Stimulated activated CD4-positive, alpha-beta T cell treated with anti-CD3 and anti-CD28 coated beads, Interleukin-1b, Interleukin-23, amount 100 ng/mL, for 4 hours (primary cell): ENCODE measurements around the gene PROX1.

ENCODE experiments used
- DNase-seq, 2 donors: peaks; one replicate each; pipeline ENCODE4 v3.0.0-alpha.2; 2020; ENCODE audit warnings: low read depth in 2 of 2

Gene PROX1

DNA sequence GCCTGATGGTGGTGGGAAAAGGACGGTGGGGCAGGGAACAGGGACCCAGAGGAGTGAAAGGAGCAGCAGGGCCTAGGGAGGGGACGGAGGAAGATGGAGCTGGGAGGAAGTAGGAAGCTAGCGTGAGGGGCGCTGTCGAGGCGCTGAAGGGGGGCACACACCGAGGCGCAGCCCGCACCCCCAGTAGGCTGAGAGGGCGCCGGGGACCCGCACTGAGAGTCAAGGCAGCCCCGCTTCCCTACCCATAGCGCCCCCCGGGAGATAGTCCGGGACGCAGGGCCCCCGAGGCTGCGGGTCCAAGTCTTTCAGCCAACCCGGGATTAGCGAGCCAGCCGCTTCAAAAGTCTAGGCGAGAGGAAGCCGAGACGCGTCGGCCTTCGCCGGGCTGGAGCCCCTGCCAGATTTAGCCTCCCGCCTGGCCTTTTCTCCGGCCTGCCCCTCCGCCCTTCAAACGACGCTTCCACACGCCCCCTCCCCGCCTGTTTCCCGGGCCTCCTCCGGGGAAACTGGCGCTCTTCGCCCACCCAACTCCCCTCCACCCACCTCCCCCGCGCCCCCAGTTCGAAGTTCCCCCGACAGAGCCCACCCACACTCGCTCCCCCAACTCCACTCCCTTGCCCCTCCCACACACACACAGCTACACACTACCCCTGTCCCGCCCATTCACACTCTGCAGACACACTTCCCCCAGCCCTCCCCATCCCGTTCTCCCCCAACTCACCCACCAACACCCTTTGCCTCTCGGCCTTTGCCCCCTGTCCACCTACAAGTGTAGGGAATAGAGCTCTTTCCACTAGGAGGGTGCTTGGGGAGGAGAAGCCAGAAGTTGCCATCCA is 7.8 kb upstream of the PROX1 start:
- no peak for DNase-seq

DNA sequence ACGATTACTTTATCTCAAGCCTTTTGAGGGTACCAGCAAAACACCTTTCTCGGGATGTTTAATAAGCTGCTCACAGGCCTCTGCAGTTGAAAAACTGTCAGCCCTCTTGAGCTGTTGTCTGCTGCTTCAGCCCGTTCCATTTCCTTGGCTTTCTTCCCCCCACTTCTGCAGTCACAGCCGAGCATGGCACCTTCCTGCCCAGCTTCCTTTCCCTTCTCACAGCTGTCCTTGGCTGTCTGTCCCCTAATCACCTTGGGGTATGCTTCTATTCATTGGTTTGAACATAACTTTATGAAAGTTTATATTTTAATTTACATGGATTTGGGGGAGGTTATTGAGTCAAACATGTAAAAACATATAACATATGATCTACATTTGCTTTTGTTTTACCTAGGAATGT is 6.9 kb upstream of the PROX1 start:
- DNase-seq: no peak

DNA sequence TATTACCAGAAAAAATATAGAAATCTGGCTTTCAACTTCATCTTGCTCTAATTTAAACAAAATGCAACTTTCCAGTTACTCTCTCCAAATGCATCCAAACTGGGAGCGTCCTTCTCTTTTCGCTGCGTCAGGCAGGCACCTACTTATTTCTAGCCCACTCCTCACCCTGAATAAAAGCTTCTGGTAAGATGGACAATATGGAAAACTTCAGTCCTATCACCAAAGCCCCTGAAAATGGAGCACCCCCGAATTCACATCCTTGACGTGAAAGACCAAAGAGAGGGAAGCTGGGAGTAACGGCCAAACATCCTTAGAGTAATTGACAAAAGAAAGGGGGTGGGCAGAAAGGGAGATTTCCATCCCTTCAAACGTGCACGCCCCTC is 5.5 kb upstream of the PROX1 start:
- no peak for DNase-seq

DNA sequence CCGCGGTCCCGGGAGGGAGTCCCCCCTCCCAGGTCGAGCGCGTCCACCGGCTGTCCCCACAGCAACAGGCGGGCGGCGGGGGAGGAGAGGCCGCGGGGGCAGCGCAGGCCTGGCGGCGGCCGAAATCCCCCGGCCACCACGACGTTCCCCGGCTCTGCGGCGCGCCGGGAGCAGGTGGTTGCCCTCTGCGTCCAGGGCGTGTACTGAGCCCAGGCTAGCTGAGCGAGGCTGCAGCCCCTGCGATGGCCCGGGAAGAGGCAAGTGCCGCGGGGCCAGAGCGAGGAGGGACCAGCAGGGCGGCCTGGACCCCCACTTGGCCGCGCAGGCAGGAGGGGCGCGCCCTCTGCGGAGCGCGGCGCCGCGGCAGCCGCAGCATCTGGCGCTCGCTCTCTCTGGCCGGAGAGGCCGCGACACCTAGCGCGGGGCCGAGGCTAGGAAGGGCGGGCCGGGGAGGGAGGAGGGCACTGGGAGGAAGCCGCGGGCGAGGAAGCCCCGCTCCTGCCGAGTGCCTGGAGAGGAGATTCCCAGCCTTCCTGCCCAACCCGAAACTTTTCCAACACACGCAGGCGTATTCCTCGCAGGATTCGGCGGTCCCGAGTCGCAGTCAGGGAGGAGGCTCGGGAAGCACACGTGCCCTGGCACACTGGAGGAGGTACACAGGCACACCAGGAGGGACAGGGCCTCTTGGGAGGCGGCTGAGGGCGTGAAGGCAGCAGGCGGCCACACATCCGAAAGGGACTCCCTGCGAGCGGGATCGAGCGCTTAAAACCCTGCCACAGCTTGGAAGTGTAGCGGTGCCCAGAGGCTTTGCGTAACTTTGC is 4.9 kb upstream of the PROX1 start:
- DNase-seq: no peak

DNA sequence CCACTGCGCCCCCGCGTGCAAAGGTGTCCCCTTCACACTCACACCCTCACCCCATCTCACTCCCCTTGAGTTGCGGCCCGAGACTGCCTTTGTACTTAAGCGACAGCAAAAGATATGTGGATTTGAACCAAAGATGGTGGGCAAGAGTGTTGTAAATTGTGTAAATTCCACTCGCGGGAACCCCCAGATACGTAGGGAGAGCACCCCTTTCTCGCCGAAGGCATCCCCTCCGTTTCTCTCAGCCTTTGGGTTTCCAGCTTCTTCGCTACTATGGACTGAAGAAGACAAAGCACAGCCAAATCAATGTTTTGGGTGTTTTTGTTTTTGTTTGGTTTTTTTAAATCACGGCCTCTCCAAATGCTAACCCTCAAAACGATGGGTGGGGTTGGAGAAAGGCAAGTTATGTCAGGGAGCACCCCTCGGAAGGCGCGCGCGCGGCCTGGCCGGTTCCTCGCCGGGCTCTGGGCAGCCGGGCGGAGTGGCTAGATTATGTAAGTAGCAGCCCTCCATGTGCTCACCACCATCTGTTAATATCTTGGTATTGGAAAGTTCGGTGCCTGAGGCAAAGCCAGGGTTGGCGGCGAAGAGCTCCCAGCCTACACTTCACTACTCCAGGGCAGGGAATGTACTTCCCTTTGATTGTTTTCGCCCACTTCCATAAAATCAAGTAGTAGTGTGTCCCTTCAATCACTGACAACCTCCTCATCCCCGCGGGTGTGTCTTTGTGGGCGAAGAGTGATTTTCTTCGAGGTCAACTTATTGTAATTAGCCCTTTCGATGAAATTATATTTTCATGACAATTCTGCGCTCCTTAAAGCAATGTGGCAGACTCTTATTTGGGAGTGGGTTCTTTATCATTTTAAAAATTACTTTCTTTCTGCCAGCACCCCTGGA is 4.0 kb upstream of the PROX1 start:
- no peak for DNase-seq

DNA sequence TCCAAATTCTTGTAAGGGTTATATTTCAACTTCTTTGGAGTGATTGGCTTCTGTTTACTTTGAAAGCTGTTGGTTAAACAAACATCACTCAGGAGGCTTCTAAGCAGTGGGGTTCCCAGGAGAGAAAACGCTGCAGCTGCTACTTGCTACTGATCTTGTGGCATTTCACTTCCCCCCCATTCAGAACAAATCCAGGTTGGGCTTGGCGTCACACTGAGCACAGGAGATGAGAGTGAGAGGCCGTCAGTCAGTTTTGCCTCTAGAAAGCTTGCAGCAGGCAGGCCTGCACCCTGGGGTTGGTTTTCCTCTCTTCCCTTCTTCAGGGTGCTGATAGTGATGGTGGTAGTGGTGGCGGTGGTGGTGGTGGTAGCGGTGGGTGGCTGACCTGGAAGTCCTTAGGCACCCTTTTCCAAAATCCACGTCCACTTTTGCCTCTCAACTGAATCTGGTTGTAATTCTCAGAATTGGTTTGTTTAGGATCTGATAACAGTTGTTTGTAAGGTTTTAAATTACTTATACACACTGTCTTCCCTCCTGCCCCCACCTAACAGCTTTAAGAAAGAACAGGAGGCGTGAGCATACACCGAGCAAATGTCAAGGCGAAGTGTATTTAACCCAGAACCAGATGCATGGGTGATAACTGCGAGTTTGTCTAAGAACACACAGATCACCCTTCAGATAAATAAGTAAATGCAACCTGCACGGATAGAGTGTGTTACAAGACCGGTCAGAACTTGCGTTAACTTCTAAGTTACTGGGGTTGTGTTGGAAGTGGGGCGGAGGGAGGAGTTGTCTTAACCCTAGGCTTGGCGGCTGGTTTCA is 3.2 kb upstream of the PROX1 start:
- DNase-seq: no peak

DNA sequence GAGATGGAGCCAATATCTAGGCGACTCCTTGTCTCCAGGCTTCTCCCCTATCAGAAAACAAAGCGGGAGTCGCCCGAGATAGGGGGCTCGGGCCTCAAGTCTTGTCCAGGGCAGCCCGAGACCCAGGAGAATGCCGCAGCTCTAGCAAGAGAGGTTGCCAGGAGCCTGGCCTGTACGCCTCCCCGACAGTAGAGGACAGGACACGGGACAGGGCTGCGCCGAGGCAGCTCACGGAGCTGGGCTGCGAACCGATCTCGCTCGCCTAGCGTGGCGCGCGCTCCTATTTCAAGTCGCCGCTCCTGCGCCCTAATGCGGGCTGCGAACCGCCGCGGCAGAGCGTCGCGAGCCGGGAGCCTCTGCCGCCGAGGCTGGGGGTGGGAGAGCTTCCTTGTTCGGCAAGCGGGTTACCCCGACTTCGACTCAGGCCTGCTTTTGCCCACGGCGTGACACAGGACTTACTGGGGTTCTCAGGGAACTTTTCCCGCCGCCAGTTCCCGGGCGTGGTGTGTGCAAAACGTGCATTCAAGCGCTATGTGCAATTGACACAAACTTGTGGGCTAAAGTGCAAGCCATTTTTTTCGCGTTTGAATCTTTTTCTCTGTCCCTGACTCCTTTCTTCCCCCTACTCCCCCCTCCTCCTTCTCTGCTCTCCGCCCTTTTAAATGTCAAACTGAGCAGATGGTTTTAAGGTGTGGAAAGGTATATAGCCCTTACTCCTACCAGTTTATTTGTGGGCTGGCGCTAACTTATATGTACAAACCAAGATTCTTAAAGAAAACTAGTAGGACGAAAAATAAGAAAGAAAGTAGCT is 2.4 kb upstream of the PROX1 start:
- DNase-seq: no peak

DNA sequence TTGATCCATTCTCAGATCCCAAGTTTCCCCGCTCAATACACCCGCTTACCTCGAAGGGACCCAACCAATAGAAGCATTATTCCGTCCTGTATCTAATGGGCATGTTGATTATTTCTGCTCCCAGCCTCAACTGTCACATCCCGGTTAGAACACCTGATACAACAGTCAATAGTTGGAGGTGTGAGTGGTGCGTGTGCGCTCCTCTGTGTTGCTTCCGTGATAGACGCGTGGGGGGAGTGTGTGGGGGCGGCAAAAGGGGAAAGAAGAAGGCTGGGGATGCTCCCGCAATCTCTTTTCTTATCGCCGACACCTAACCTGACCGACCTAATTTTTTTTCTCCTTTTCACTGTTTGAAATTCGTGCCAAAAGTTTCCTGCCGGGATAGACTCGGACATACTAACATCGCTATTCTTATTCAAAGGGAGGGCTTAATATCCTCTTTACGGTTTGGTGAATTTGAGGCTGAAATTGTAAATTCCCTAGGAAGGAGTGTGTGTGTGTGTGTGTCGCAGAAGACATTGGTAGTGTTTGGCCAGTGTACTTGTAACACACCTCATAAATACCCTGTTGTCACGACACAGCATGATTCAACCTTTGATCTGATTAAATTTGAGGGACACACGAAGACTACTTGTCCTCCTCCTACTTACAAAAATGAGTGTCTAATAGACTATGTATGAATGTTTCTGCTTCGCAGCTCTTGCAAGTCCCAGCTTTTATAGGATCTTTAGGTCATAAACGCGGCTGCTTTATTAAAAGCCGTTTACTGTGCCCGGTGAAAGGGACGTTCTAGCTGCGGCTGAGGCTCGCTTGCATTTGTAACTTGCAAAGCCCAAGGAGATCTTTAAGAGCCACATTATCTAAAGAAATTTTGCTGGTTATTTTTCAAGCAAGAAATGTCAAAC is 1.5 kb upstream of the PROX1 start:
- DNase-seq: no peak

DNA sequence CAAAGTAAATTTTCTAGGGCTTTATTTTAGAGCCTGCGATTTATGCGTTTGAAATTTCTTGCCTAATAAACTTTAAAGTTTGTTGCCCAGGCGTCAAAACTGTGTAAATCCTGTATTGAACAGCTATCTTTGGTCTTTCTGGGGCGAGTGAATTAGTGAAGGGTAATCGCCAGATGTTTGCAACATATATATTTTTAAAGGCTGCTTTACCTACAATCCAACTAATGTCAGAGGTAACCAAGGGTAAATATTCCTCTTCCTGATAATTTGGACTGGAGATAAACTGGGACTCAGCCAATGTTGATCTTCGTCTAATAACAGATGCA is 885 bp upstream of the PROX1 start:
- DNase-seq: no peak

DNA sequence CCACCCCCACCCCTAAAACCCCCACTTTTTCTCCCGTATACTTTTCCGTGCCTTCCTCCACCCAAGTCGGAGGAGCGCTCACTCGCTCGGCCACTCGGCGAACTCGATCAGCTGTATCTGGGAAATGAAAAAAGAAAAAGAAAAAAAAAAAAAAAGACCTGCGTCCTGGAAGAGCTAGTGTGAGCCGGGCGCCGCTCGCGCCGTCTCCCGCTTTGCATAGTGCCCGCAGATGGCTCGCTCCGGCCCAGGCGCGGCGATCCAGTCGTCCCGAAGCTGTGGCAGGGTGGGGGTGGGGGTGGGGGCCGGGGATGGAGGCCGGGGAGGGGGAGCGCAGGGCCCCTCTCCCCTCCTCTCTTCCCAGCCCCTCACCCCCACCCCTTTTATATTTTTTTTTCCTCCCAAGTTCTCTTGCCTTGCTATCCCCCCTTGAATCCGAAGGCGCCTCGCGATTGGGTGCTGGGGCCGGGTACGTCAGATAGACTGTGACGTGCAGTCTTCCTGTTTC is 299 bp upstream of the PROX1 start:
- peak in 1 of 2 donors; percentile 27 for DNase-seq

DNA sequence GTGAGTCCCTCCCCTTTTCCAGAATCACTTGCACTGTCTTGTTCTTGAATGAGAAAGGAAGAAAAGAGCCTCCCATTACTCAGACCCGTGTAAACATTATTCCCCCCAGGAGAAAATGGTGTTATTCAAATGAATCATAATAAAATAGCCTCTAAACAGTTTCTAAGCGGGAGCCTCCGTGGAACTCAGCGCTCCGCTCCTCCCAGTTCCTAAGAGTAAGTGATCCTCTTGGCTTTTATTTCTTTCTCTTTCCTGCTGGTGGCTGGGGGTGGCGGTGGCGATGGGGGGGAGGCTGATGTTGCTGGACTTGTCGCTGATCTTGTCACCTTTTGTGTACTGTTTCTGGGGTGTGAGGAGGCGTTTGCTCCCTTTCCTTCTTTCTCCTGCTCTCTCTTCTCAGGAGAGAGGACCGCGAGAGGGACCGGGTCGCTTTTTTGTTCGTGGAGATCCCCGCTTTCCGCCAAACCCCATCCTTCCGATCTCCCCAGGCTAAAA is 781 bp downstream of the PROX1 start:
- no peak for DNase-seq

DNA sequence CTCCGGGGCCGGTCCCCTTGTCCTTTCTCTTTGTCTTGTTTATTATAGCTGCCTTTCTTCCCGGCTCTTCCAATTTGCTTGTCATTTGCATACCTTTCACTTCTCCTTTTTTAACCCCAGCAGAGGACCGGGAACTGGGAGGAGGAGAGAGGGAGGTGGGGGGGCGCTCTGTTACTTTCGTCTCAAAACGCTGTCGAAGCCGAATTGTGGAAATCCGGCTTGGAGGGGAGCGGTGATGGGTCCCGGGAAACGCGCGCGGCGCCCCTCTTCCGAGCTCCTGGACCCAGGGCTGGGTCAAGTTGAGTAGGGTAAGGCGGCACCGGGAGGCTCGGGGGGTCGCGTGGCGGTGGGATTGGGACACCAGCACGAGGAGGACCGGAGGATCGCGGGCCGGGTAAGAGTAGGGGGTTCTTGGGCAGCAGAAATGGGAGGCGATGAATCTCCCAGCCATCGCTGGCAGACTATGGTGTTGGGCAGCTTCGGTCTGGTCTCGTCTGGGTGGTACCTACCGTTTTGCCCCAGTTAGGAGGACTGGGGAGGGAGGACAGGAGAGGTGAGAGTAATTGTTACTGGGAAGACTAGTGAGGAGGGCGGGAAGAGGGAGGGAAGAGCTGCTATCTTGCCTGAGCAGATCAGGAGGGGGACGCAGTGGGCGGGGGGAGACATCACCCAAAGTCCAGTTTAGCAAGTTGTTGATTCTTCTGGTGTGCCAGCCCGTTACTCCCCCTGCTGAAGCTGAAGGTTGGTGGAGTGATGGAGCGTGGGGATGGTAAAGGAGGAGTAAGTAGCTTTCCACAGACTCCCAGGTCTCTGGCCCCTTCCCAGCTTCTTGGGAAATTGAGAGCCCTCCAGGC is 1.5 kb downstream of the PROX1 start:
- no peak for DNase-seq

DNA sequence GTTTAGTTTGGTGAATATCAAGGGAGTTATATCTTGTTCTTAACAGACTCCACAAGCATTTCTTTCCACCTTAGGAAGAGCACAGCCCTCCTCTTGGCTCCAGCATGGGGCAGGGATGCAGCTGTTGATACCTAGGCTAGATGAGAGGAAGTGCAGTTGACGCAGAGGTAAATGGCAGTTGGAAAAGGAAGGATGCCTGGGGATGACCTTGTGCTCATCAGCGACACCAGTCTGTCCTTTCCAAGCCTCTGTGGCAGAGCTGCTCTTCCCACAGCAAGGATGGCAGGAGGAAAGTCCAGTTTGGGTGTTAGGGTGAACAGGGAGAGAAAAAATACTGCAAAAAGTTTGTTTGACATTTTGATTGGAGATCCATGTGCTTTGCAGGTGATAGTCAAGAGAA is 6.2 kb downstream of the PROX1 start:
- no peak for DNase-seq

DNA sequence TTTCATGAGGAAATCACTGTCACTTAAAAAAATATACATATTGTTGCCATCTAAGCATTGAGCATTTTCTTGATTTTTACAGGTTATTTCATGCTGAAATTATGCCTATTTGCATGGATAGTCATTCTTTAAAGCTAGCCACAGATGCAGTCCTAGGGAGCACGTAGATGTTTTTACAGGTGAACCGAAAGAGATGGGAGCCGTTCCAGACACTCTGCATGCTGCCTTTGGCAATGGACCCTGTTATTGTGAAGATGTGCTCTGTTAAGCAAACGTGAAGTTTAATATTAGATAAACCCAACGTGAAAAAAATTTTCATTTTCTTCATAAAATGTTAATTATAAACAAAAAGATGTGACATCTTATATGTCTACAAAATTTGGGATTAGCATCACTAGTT is 7.1 kb downstream of the PROX1 start:
- DNase-seq: no peak

DNA sequence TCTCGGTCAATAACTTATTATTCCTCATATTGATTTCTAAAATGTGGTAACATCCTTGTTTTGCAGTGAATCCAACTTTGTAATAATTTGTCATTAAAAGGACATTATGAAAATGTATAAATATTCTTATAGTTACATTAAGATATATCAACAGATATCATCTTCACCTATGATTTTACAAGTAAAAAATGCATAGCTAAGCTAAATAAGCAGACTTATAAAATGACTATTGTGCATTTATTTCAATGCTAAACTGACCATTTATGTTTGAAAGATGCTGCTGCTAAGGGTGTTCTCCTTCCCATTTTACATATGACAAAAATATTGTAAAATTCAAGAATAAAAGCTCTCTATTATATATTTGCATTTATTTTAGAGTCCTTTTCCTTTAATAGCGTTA is 7.8 kb downstream of the PROX1 start:
- no peak for DNase-seq

DNA sequence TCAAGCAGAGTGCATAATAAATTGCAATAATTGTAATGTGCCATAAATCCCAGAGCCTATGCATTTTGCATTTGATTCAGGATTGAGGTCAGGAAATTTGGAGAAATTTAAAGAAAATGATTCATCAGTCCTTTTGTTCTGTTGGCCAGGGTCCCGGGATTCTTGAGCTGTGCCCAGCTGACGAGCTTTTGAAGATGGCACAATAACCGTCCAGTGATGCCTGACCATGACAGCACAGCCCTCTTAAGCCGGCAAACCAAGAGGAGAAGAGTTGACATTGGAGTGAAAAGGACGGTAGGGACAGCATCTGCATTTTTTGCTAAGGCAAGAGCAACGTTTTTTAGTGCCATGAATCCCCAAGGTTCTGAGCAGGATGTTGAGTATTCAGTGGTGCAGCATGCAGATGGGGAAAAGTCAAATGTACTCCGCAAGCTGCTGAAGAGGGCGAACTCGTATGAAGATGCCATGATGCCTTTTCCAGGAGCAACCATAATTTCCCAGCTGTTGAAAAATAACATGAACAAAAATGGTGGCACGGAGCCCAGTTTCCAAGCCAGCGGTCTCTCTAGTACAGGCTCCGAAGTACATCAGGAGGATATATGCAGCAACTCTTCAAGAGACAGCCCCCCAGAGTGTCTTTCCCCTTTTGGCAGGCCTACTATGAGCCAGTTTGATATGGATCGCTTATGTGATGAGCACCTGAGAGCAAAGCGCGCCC is 8.7 kb downstream of the PROX1 start:
- no peak for DNase-seq

DNA sequence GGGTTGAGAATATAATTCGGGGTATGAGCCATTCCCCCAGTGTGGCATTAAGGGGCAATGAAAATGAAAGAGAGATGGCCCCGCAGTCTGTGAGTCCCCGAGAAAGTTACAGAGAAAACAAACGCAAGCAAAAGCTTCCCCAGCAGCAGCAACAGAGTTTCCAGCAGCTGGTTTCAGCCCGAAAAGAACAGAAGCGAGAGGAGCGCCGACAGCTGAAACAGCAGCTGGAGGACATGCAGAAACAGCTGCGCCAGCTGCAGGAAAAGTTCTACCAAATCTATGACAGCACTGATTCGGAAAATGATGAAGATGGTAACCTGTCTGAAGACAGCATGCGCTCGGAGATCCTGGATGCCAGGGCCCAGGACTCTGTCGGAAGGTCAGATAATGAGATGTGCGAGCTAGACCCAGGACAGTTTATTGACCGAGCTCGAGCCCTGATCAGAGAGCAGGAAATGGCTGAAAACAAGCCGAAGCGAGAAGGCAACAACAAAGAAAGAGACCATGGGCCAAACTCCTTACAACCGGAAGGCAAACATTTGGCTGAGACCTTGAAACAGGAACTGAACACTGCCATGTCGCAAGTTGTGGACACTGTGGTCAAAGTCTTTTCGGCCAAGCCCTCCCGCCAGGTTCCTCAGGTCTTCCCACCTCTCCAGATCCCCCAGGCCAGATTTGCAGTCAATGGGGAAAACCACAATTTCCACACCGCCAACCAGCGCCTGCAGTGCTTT is 9.4 kb downstream of the PROX1 start:
- no peak for DNase-seq
